Measurements from ENCODE around the gene EDDM13.
"Not testable (repeated sequence)": the region's sequence is repeated elsewhere in the genome, so short reads cannot be mapped to it uniquely, and the experiment has no call there.

EDDM13 gene

DNA sequence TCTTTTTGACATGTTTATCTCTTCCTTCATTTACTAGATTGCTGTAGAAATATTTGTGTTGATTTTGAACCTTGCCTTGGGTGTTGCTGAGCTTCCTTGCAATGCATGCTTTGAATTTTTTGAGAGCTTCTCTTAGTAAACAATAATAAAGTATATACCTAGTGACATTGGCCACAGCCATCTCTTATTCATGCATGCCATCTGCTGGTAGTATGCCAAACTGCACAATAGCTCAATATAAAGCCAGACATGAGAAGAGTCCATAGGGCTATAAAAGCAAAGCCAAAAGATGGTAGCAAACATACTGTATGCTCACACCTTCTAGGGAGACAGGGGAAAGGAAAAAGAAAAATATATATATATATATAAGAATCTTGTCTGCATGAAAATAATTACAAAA is 61.0 kb downstream of the EDDM13 start:
- Histone ChIP-seq H3K27ac (ENCODE audit: low read depth, low read length) (no peak overlapping the region), H3K18ac (ENCODE audit: low read length) (no peak overlapping the region), H3K4me3 (ENCODE audit: low read length) (no peak overlapping the region), H3K36me3 (ENCODE audit: control insufficient read depth, insufficient read depth, low read length) (no peaks in the 10 kb centered on the region), H4K5ac (ENCODE audit: low read length) (no peak overlapping the region), H4K8ac (ENCODE audit: low read depth, low read length) (no peak overlapping the region), H3K27me3 (ENCODE audit: insufficient read depth, low read length, poor library complexity) (no peaks in the 10 kb centered on the region), H2BK5ac (ENCODE audit: low read length) (no peak overlapping the region), H3K79me2 (ENCODE audit: control insufficient read depth, insufficient read depth, low read length) (no peaks in the 10 kb centered on the region), H3K4me1 (ENCODE audit: control insufficient read depth, low read depth, low read length) (no peaks in the 10 kb centered on the region), H2BK120ac (ENCODE audit: low read depth, low read length) (no peak overlapping the region), H2AK5ac (ENCODE audit: low read length) (no peak overlapping the region), H3K4ac (ENCODE audit: low read depth, low read length) (no peak overlapping the region), H3K4me2 (ENCODE audit: low read length) (no peak overlapping the region), H3K23ac (ENCODE audit: low read length) (no peak overlapping the region), H3K56ac (ENCODE audit: low read length) (no peak overlapping the region), H3K9ac (ENCODE audit: low read length) (no peak overlapping the region), H2BK15ac (replicated peaks; ENCODE audit: low read depth) (no peak overlapping the region), H3K79me1 (ENCODE audit: low read length) (no peaks in the 10 kb centered on the region)
- DNase-seq = peak; percentile 61

DNA sequence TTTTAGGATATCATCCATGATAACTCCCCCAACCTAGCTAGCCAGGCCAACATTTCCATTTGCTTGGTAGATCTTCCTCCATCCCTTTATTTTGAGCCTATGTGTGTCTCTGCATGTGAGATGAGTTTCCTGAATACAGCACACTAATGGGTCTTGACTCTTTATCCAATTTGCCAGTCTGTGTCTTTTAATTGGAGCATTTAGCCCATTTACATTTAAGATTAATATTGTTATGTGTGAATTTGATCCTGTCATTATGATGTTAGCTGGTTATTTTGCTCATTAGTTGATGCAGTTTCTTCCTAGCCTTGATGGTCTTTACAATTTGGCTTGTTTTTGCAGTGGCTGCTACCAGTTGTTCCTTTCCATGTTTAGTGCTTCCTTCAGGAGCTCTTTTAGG is 62.8 kb downstream of the EDDM13 start:
- H3K56ac ChIP-seq (ENCODE audit: low read length); H3K79me2 ChIP-seq (ENCODE audit: control insufficient read depth, insufficient read depth, low read length); H2AK5ac ChIP-seq (ENCODE audit: low read length); DNase-seq; H2BK15ac ChIP-seq (replicated peaks; ENCODE audit: low read depth); H3K9ac ChIP-seq (ENCODE audit: low read length); H3K23ac ChIP-seq (ENCODE audit: low read length); H3K18ac ChIP-seq (ENCODE audit: low read length); H4K8ac ChIP-seq (ENCODE audit: low read depth, low read length); H3K4me2 ChIP-seq (ENCODE audit: low read length); H3K36me3 ChIP-seq (ENCODE audit: control insufficient read depth, insufficient read depth, low read length); H3K27me3 ChIP-seq (ENCODE audit: insufficient read depth, low read length, poor library complexity); H2BK5ac ChIP-seq (ENCODE audit: low read length); H2BK120ac ChIP-seq (ENCODE audit: low read depth, low read length); H3K79me1 ChIP-seq (ENCODE audit: low read length); H3K4me1 ChIP-seq (ENCODE audit: control insufficient read depth, low read depth, low read length); H4K5ac ChIP-seq (ENCODE audit: low read length); H3K4me3 ChIP-seq (ENCODE audit: low read length); H3K4ac ChIP-seq (ENCODE audit: low read depth, low read length); H3K27ac ChIP-seq (ENCODE audit: low read depth, low read length): not testable (repeated sequence)

DNA sequence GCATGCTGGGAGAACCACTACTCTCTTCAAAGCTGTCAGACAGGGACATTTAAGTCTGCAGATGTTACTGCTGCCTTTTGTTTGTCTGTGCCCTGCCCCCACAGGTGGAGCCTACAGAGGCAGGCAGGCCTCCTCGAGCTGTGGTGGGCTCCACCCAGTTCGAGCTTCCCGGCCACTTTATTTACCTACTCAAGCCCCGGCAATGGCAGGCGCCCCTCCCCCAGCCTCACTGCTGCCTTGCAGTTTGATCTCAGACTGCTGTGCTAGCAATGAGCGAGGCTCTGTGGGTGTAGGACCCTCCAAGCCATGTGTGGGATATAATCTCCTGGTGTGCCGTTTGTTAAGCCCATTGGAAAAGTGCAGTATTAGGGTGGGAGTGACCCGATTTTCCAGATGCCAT is 64.5 kb downstream of the EDDM13 start:
- not testable (repeated sequence) for H4K8ac ChIP-seq (ENCODE audit: low read depth, low read length); H3K9ac ChIP-seq (ENCODE audit: low read length); H3K4ac ChIP-seq (ENCODE audit: low read depth, low read length); H3K4me3 ChIP-seq (ENCODE audit: low read length); H3K4me1 ChIP-seq (ENCODE audit: control insufficient read depth, low read depth, low read length); H3K79me2 ChIP-seq (ENCODE audit: control insufficient read depth, insufficient read depth, low read length); H2BK120ac ChIP-seq (ENCODE audit: low read depth, low read length); H3K27me3 ChIP-seq (ENCODE audit: insufficient read depth, low read length, poor library complexity); H3K56ac ChIP-seq (ENCODE audit: low read length); H2AK5ac ChIP-seq (ENCODE audit: low read length); H3K18ac ChIP-seq (ENCODE audit: low read length); H3K23ac ChIP-seq (ENCODE audit: low read length); H3K79me1 ChIP-seq (ENCODE audit: low read length); H3K4me2 ChIP-seq (ENCODE audit: low read length); H4K5ac ChIP-seq (ENCODE audit: low read length); H3K36me3 ChIP-seq (ENCODE audit: control insufficient read depth, insufficient read depth, low read length); H2BK15ac ChIP-seq (replicated peaks; ENCODE audit: low read depth); DNase-seq; H3K27ac ChIP-seq (ENCODE audit: low read depth, low read length); H2BK5ac ChIP-seq (ENCODE audit: low read length)
- WGBS (ENCODE audit: extremely low coverage, insufficient coverage, low lambda C conversion rate) = no CpG with 5 or more reads among the region's 8 CpGs

DNA sequence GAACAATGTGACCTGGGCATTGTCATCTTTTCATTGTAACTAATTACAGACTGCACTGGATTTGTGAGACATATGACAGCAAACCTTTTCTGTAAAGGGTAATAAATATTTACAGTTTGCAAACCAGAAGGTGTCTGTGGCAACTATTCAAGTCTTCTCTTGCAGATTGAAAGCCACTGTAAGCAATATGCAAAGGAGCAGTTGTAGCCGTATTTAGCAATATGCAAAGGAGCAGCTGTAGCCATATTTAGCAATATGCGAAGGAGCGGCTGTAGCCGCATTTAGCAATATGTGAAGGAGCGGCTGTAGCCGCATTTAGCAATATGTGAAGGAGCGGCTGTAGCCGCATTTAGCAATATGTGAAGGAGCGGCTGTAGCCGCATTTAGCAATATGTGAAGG is 66.5 kb downstream of the EDDM13 start:
- not testable (repeated sequence) for H4K8ac ChIP-seq (ENCODE audit: low read depth, low read length); H3K23ac ChIP-seq (ENCODE audit: low read length); H3K4me2 ChIP-seq (ENCODE audit: low read length); H3K4ac ChIP-seq (ENCODE audit: low read depth, low read length); H2BK120ac ChIP-seq (ENCODE audit: low read depth, low read length); H4K5ac ChIP-seq (ENCODE audit: low read length); H2AK5ac ChIP-seq (ENCODE audit: low read length); H3K27ac ChIP-seq (ENCODE audit: low read depth, low read length); H3K27me3 ChIP-seq (ENCODE audit: insufficient read depth, low read length, poor library complexity); DNase-seq; H3K56ac ChIP-seq (ENCODE audit: low read length); H2BK15ac ChIP-seq (replicated peaks; ENCODE audit: low read depth); H3K9ac ChIP-seq (ENCODE audit: low read length); H3K79me2 ChIP-seq (ENCODE audit: control insufficient read depth, insufficient read depth, low read length); H3K79me1 ChIP-seq (ENCODE audit: low read length); H2BK5ac ChIP-seq (ENCODE audit: low read length); H3K36me3 ChIP-seq (ENCODE audit: control insufficient read depth, insufficient read depth, low read length); H3K4me1 ChIP-seq (ENCODE audit: control insufficient read depth, low read depth, low read length); H3K18ac ChIP-seq (ENCODE audit: low read length); H3K4me3 ChIP-seq (ENCODE audit: low read length)
- no CpG with 5 or more reads among the region's 10 CpGs for WGBS (ENCODE audit: extremely low coverage, insufficient coverage, low lambda C conversion rate)

DNA sequence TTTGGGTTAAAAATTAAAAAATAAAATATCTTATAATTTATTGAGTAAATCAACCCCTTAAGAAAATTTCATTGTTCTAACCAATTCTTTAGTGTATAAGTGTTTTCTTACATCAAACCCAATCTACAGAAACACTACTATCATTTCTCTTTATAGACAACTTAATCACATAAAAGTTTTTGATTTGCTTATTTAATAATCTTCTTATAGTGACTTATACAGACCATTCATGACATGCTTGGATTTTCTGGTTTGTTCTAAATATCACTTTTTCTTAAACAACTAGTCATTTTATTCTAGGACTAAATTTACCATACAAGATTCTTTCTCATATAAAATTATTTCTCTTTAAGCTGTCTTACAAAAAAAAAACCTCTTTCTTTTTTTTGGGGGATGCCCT is 69.4 kb downstream of the EDDM13 start:
- H3K4ac ChIP-seq (ENCODE audit: low read depth, low read length) = no peak overlapping the region
- no peak overlapping the region for H3K9ac ChIP-seq (ENCODE audit: low read length)
- no peak overlapping the region for H3K4me3 ChIP-seq (ENCODE audit: low read length)

DNA sequence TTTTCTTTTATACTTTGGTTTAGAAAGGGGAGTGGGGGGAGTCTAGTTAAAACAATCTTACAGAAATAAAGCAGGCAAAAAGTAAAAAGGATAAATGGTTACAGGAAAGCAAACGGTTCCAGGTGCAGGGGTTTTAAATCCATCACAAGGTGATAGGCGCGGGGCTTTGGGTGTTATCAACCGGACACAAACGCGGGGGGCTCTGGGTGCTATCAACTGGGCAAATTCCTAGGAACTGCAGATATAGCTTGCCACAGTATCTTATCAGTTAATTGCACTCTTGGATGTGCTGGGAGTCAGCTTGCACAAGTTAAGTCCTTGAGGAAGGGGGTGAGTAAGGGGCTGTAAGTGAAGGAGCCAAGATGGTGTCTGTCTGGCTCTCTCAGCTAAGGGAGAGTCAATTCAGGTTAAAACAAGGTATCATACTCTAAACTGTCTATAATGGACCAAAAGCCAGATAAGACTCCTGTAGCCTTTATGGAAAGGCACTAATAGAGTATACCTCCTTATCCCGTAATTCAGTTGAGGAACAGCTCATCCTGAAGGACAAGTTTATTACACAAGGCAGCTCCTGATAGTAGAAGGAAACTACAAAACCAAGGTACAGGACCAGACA is 74.7 kb downstream of the EDDM13 start:
- H2BK5ac ChIP-seq (ENCODE audit: low read length) = no peak overlapping the region
- H2AK5ac ChIP-seq (ENCODE audit: low read length) = no peak overlapping the region
- no peak overlapping the region for H2BK15ac ChIP-seq (replicated peaks; ENCODE audit: low read depth)
- H3K18ac ChIP-seq (ENCODE audit: low read length) = no peak overlapping the region
- no peaks in the 10 kb centered on the region for H3K36me3 ChIP-seq (ENCODE audit: control insufficient read depth, insufficient read depth, low read length)
- no peaks in the 10 kb centered on the region for H3K4me1 ChIP-seq (ENCODE audit: control insufficient read depth, low read depth, low read length)
- no peak overlapping the region for H3K23ac ChIP-seq (ENCODE audit: low read length)
- no peak overlapping the region for H4K8ac ChIP-seq (ENCODE audit: low read depth, low read length)
- H2BK120ac ChIP-seq (ENCODE audit: low read depth, low read length) = no peak overlapping the region
- H3K9ac ChIP-seq (ENCODE audit: low read length) = no peak overlapping the region
- H3K27me3 ChIP-seq (ENCODE audit: insufficient read depth, low read length, poor library complexity) = no peaks in the 10 kb centered on the region
- no peak overlapping the region for H3K4me3 ChIP-seq (ENCODE audit: low read length)
- DNase-seq = peak; percentile 21
- H3K79me2 ChIP-seq (ENCODE audit: control insufficient read depth, insufficient read depth, low read length) = no peaks in the 10 kb centered on the region
- no peak overlapping the region for H4K5ac ChIP-seq (ENCODE audit: low read length)
- H3K79me1 ChIP-seq (ENCODE audit: low read length) = no peaks in the 10 kb centered on the region
- H3K4ac ChIP-seq (ENCODE audit: low read depth, low read length) = no peak overlapping the region
- no peak overlapping the region for H3K27ac ChIP-seq (ENCODE audit: low read depth, low read length)
- no peak overlapping the region for H3K4me2 ChIP-seq (ENCODE audit: low read length)
- WGBS (ENCODE audit: extremely low coverage, insufficient coverage, low lambda C conversion rate) = no CpG with 5 or more reads among the region's 7 CpGs
- H3K56ac ChIP-seq (ENCODE audit: low read length) = no peak overlapping the region

More for the DNA sequence above, 69.4 kb downstream of the EDDM13 start:
- Histone ChIP-seq H3K56ac (ENCODE audit: low read length) (no peak overlapping the region), H3K36me3 (ENCODE audit: control insufficient read depth, insufficient read depth, low read length) (no peaks in the 10 kb centered on the region), H2BK120ac (ENCODE audit: low read depth, low read length) (no peak overlapping the region), H3K4me1 (ENCODE audit: control insufficient read depth, low read depth, low read length) (no peaks in the 10 kb centered on the region), H3K4me2 (ENCODE audit: low read length) (no peak overlapping the region), H3K79me2 (ENCODE audit: control insufficient read depth, insufficient read depth, low read length) (no peaks in the 10 kb centered on the region), H3K27me3 (ENCODE audit: insufficient read depth, low read length, poor library complexity) (no peaks in the 10 kb centered on the region), H3K18ac (ENCODE audit: low read length) (no peak overlapping the region), H3K79me1 (ENCODE audit: low read length) (no peaks in the 10 kb centered on the region), H3K27ac (ENCODE audit: low read depth, low read length) (no peak overlapping the region), H2BK15ac (replicated peaks; ENCODE audit: low read depth) (no peak overlapping the region), H2BK5ac (ENCODE audit: low read length) (no peak overlapping the region), H4K8ac (ENCODE audit: low read depth, low read length) (no peak overlapping the region), H2AK5ac (ENCODE audit: low read length) (no peak overlapping the region), H3K23ac (ENCODE audit: low read length) (no peak overlapping the region), H4K5ac (ENCODE audit: low read length) (no peak overlapping the region)
- peak; percentile 24 for DNase-seq
